GM18519 (cell line): ENCODE measurements around the gene SLC39A2.
"Not testable (repeated sequence)": the region's sequence is repeated elsewhere in the genome, so short reads cannot be mapped to it uniquely, and the experiment has no call there.

Experiments
- ATAC-seq: cut with Tn5 transposase; IDR thresholded peaks from one replicate; pipeline ENCODE4 v1.9.1; 2021; ENCODE audit warnings: mild to moderate bottlenecking, moderate library complexity; ENCODE audit not compliant: unreplicated experiment, low FRiP score

Gene SLC39A2

DNA sequence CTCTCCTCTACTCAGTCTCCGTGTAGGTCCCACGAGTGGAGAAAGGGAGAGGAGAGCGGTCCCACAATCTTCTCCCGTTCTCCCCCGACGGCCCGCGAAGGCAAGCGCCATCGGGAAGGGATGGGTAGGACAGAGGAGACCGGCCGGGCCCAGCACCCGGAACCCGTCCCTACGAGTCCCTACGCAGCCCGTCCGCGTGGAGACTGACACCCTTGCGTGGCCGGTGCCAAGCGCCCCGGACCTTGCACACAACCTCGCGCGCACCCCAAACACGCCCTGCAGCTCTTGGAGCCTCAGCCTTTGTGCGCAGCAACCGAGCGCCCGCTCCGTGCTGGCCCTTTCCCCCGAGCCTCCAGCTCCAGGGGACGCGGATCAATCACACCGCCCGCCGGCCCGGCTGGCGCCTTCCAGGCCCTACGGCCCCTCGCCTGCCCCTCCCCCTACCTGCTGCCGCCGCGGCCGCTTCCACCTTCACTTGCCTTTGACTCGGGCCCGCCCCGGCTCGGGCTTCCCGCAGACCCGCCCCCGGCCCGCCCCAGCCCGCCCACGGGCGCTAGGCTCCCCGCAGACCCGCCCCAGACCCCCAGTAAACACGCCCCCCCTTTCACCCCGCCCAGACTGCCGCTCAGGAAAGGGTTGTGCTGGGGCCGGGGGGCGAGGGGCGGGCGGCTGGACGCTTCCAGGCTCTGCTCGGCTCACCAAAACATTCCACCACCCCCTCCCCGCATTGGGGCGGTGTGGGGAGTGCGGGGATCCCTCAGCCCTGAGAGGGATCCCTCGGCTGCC is 25.7 kb downstream of the SLC39A2 start, which contains the start of gene NDRG2:
Gene NDRG2 (minus strand): TSS at position 477 of the 786 bp plus-strand sequence. CDS start 1,746 bp downstream, outside the sequence.
- ATAC-seq = no peak

DNA sequence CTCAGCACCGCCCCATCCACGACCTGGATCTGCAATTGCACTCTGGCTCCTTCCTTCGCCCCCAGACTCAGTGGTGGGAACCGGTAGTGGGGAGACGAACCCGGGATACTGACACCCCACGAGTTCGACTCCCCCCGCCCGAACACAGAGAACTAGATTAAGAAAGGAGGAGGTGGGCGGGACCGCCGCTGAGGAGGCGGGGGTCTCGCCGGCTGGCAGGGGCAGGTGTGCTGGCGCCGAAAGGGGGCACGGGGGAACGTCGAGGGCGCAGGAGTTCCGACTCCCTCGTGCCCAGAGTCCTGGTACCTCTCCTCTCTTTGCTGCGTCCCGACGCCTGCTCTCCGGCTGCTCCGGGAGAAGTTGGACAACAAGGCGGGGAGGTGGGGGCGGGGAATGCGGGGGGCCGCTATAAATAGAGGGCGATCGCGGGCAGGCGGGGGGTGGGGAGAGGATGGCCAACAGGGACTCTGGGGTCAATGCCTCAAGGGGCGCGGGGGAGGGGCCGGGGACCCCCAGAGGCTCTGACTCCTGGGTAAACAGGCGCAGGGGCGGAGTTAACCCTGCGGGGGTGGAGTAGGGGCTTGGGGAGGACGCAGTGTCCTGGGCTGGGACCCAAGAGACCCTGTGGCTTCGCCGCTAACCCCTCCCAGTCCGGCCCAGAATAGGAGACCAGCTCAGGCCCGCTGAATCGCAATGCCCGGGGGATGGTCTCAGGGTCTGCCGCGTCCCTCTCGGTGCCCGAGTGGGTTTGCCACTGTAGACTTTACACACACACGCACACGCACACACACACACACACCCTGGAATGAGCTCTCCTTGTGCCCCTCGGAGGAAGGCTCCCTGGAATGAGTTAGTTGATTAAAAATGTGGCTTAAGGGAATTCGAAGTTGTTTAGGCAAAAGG is 26.5 kb downstream of the SLC39A2 start:
- ATAC-seq = no peak

DNA sequence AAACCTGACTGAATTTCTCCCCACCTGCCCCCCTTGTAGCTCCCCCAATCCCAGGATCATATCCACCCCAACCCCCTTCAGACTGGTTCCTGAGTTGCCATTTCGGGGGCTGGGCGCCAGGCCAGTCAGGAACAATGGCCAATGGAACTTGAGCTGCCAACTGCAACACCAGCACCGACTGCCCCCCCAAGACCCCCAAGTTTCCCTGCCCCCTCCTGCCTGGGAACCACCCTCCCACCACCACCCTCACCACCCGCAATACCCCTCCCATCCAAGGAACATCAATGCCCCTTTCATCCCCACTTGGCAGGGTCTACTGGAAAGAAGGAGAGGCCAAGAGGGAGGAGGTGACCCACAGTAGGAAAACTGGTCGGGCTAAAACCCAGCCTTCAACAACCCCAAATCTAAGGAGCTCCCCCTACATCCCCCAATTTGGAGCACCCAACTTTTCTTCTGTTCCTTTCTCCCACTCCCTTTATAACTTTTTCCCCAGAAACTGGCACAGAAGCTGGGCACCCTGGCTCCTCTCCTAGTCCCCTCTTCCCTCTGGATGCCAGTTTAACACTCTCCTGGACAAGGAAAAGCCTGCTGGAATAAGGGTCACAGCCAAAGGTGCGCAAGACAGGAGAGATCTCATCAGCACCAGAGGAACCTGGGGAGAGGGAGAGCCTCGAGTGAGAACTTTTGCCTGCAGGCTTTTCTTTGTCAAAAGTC is 27.3 kb downstream of the SLC39A2 start:
- no peak for ATAC-seq

DNA sequence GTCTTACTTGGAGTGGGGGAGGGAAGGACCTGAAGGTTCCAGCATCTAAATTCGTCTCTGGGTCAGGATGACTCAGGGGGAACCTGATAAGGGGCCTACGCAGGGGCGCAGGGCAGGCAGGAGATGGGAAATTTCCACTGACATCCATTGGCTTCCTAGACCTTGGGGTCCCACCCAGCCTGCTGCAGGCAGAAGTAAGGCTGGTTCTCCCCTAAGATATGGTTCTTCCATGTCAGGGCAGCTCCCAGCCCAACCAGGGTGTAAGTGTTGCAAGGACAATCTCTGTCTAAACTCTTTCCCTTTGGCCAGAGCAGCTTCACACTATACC is 27.9 kb downstream of the SLC39A2 start:
- ATAC-seq = no peak

DNA sequence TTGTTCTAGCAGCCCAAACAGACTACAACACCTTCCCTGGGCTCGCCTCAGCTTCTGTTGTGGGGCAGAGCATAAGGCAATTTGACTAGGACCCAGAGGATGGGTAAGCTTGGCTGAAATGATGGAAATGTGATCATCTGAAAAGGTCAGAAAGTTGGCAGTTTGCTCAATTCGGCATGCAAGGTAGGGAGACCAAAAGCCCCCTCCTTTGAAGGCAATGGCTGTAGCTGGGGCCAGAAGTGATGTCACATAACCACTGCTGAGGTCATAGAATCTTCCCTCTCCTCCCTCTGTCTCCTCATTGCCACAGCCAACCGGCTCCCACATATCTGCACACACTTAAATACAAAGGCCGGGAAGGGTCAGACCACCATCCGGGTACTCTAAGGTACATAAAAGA is 30.8 kb downstream of the SLC39A2 start, which contains the start of gene TPPP2:
Gene TPPP2 (plus strand): TSS at position 301 of the 400 bp plus-strand sequence. CDS start 365 bp downstream, outside the sequence.
- no peak for ATAC-seq

DNA sequence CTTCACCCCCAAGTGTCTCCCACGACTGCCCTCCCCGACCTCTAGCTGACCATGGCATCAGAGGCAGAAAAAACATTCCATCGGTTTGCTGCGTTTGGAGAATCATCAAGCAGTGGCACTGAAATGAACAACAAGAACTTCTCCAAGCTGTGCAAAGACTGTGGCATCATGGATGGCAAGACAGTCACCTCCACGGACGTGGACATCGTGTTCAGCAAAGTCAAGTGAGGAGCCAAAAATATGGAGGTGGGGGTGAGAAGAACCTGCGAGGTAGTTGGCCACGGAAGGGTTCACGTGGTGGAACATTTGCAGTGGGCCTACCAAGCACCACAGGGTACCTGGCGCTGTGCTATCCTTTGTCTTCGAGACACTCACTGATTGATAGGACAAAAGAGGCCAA is 31.4 kb downstream of the SLC39A2 start:
- ATAC-seq = no peak

DNA sequence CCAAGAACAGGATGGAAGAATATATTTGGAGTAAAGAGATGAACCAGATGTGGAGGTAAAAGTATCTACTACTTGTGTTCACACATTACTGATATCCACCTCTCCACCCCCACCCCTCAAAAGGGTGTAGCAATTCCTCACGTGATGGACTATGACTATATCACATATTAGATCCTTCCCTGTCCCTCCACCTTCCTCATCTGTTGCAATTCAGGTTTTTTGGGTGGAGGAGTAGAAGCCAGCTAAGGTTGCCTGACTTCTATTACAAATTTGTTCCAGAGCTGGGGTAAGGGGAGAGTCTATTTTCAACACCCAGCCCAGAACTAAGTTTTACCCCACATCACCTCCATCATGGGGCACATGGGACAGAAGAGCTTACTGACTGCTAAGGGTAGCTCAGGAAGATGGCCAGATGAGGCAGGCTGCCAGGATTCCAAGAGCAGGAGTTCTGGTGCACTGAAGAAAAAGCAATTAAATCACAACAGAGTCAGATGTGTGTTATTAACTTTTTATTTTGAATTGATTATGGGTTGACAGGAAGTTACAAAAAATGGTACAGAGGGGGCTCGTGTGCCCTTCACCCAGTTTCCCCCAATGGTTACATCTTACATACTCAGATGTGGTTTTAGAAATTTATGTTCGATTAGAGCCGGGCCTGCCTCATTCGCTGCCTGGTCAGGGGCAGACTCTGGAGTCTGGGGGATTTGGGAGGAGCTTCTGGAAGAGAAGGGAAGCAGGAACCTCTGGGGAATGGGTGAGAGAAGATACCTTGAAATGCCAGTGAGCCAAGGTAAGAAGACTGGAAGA is 33.4 kb downstream of the SLC39A2 start:
- no peak for ATAC-seq

DNA sequence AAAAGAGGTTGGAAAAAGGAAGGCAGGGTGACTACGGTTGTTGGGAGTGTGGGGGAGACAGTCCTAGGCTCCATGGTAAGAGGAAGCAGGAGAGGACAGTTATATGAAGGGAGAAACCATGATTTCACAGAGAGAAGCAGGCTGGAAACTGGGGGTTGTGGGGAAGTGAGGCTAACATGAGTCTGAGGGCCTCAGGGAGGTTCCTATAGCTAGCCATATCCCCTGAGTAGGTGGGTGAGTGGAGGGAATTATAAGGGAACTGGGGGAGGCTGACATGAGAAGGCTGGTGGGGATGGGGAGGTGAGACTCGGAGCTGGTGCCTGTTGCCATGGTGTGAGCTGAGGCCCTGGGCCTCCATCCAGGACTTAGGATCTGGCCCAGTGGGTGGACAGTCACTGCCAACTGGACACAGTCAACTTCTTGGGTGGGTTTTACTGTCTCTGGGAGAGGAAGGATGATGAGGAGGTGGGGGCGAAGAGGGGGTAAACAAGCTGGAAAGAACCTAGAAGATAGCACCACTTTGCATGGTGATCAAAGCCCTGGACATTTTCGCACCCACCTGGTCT is 34.1 kb downstream of the SLC39A2 start:
- ATAC-seq = no peak

DNA sequence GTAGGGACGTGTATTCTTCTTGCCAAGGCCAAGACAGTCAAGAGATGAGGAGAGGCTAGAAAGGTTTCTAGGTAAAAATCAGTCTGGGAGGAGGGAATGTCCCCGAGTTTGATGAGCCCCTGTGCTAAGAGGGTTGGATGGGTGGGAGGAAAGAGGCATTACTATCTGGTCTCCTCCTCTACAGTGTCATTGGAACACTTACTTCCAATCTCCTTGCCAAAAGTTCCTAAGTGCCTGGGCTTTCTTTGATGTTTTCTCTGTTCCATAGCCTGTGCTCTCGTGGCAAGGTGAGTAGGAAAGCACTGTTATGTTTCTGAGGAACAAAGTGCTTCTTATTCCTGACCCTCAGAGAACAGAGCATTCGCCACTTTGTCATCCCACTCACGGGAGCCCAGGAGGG is 35.6 kb downstream of the SLC39A2 start, which contains the start of gene RNASE13:
Gene RNASE13 (minus strand): TSS at position 101 of the 400 bp plus-strand sequence. CDS start 519 bp downstream, outside the sequence.
- no peak for ATAC-seq

DNA sequence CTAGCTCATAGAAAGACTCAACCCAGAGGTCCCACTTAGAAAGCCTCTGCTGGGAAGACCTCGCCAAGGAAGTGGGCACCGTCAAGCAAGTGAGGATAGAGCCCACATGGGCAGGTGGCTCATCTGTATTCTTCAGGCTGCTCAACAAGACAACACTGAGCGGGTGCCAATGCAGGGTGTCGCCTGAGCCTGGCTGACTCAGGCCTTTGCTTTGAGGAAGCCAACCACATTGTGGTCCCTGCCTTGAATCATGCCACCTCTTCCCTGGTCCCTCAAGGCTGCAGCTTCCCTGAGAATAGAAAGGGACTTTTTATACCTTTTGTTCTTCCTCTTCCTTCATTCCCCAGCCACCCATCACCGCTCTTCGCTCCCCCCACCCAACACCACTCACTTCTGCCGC is 37.7 kb downstream of the SLC39A2 start:
- no peak for ATAC-seq

DNA sequence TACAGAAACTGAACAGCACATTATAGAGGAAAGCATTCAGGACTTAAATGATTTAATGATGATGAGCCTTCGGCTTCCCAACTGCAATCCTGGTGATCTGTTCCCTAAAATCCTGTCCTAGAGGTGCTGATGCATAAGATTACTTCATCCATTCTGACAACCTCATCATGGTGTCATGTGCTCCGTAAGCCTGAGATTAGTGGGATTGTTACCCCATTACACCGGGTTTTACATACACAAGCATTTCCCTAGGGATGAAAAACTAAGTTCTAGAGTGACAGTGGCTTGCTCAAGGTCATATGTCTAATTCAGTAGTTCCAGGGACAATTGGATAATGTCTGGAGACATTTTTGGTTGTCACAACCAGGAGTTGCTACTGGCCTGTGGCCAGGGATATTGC is 38.1 kb downstream of the SLC39A2 start:
- no peak for ATAC-seq

DNA sequence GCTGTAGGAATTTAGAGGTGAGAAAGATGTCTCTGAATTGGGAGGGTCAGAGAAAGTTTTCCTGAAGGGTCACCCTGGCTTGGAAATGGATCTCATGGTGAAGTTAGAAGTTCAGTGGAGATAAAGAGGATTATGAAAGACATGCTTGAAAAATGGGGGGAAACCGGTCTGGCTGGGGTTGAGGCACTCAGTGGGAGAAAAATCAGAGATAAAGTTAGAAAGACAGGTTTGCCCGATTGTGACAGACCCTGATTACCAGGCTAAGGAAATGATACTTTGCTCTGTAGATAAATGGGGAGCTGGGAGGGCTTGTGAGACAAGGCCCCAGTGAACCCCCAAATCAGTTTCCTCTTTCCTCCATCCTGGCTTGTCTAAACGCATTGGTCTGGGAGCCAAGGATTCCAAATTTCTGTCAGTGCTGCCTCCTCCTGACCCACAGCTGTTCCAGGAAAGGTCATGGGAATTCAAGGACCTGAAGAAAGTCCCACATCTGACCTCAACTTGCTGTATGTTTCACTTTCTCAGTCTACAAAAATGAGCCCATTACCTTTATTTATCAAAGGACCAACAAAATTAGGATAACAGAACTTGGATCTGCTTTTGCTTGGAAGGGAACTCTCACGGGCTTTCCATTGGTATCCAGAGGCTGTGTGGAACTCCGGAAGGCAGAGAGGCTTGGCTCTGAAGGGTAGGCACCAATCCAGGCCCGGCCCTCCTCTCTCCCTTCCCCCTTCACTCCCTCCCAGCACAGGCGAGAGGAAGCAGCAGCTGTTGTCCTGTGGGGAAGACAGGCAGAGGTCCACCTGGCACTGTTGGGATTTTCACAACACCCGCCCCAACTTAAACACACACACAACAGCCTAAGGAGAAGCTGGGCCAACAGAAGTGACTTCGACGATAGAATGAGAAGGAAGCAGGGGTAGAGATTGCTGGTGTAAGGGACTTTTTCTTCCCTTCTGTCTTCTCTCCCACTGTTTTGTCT is 39.6 kb downstream of the SLC39A2 start:
- no peak for ATAC-seq

DNA sequence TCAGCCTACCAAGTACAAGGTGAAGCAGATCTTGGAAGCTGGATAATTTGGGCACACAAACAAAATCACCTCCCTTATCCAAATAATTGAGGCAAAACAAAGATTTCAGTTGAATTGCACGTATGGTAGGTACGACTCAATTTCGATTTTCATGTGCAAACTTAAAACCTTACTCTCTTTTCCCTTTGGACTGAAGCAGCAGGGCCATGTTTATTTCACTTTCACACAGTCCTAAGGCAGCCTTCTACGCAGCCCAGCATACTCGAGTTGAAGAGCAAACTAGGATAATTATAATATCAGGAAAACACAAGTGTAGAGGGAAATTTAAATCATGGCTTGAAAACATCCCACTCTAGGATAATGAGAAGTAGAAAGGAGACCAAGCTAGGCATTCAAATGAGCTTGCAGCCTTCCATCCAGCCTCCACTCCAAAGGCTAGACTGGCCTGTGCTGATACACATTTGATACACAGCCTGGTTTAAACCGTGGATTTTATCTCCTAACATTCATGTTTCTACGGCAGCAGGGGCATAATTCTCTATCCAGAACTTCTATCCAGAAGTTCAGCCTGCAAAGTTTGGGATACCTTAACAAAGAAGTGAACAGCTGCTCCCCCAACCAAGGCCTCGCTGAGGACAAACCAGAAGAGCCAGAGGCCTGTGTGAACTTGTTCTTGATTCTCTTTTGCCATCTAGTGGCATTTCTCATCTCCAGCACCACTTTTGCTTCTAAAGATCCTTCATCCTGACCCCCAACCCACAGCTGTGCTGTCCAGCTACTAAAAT is 40.7 kb downstream of the SLC39A2 start:
- ATAC-seq = no peak

DNA sequence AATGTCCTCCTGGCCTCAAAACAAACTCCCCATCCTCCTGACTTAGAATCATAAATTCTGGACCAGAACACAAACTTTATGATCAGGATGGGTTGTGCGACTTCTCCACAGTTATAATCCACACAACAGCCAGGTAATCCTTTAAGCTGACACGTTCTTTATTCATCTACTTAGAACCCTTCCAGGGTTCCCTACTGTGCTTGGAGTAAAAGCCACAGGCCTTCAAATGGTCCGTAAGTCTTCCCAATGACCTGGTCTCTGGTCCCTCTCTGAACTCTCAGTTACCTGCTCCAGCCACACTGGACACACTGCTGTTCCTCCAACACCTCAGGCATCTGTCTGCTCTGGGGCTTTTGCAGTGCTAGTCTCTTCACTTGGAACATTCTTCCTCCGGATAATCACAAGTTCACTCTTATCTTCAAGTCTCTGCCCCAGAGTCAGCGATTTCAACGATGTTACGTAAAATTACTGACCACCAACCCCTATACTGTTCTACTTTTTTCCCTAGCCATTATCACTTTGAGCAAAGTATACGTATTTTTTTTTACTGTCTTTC is 41.4 kb downstream of the SLC39A2 start:
- ATAC-seq = no peak

DNA sequence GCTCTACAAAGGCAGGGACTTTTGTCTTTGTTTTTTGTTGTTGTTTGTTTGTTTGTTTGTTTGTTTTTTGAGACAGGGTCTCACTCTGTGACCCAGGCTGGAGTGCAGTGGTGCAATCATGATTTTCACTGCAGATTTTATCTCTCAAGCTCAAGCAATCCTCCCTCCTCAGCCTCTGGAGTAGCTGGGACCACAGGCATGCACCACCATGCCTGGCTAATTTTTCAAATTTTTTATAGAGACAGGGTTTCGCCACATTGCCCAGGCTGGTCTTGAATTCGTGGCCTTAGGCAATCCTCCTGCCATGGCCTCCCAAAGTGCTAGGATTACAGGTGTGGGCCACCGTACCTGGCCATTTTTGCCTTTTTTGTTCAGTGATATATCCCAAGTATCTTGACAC is 41.8 kb downstream of the SLC39A2 start:
- not testable (repeated sequence) for ATAC-seq

DNA sequence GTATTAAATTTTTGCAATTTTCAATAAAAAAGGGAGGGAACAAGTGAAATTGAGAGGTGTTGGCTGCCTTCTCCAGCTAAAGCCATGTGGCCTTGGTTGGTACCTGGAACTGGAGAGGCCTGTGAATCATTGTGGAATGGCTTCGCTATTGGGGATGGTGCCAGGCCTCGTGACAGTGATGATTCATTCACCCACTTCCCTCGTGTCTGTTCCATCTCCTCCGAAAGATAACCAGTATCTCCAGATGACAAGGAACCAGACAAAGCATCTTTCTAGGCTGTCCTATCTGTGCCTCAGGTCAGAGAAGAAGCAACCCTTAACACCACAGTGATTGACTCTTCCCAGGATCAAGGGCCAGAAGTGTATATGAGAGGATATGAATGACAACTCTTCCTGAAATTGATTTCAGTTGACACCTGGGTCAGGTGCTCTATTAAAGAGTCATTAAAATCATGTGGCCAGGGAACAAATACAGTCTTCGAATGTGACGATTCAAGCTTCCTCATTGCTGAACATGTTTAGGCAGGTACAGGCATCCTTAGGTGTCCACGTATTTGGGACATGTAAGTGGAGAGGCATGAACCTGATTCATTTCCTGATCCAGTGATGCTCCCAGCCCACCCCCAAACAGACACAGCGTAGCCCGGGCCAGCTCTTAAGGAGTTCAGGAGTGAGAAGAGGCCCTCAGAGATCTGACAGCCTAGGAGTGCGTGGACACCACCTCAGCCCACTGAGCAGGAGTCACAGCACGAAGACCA is 42.8 kb downstream of the SLC39A2 start, which contains the start of gene RNASE7:
Gene RNASE7 (plus strand): TSS at position 687 of the 758 bp plus-strand sequence. CDS start 631 bp downstream, outside the sequence.
- ATAC-seq = no peak
